Gastroesophageal sphincter (tissue), 3 donors: ENCODE data around the gene VPS45.

Source experiments
- EP300 ChIP-seq: sonication (generic); formaldehyde crosslinking; IDR thresholded peaks from one replicate; pipeline ENCODE4 v1.6.1; 2017; ENCODE audit warnings: antibody characterized with exemption, mild to moderate bottlenecking
- POLR2AphosphoS5 ChIP-seq: sonication (generic); formaldehyde crosslinking; IDR thresholded peaks from one replicate; pipeline ENCODE4 v1.6.1; 2017; ENCODE audit warnings: antibody characterized with exemption
- TF ChIP-seq, protein P1 (sequence below), 4 experiments: fragments of 200-600 bp in 2 of 4; fragments of 450-650 bp in 2 of 4; sonication (generic) in 1 of 4; IDR thresholded peaks; one replicate each; pipeline ENCODE4 v1.5.1; 2017 to 2019; ENCODE audit warnings: antibody characterized with exemption in 4 of 4, mild to moderate bottlenecking in 2 of 4, moderate library complexity in 2 of 4

DNA sequence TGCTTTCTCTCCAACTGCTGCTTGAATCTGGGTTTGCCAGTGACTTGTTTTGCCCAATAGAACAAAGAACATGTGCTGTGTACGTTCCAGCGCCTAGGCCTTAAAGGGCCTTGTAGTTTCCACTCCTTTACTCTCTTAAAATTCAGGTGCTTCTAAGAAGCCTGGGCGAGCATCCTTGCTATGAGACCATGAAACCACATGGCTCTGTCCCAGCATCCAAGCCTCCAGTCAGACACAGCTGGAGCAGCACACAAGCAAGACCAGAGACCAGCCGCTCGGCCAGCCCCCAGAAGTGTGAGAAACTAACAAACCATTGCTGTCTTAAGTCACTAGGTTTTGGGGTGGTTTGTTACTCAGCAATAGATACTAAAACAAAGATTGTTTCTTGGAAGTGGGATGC, 97.2 kb downstream of the VPS45 start:
- TF ChIP-seq, protein P1, sequence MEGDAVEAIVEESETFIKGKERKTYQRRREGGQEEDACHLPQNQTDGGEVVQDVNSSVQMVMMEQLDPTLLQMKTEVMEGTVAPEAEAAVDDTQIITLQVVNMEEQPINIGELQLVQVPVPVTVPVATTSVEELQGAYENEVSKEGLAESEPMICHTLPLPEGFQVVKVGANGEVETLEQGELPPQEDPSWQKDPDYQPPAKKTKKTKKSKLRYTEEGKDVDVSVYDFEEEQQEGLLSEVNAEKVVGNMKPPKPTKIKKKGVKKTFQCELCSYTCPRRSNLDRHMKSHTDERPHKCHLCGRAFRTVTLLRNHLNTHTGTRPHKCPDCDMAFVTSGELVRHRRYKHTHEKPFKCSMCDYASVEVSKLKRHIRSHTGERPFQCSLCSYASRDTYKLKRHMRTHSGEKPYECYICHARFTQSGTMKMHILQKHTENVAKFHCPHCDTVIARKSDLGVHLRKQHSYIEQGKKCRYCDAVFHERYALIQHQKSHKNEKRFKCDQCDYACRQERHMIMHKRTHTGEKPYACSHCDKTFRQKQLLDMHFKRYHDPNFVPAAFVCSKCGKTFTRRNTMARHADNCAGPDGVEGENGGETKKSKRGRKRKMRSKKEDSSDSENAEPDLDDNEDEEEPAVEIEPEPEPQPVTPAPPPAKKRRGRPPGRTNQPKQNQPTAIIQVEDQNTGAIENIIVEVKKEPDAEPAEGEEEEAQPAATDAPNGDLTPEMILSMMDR (IDR thresholded peaks at IDR 0.05): no peak
- no peak for TF ChIP-seq POLR2AphosphoS5
- TF ChIP-seq EP300: no peak
